Stomach (tissue), 4 donors: Measurements from ENCODE around the gene RUNDC1.

Source experiments
- CTCF ChIP-seq, 7 experiments: fragments of 450-650 bp in 4 of 7; fragments of 200-600 bp in 3 of 7; sonication (generic) in 3 of 7; IDR thresholded peaks; one replicate each; pipeline ENCODE4 v1.5.1; 2016 to 2019; ENCODE audit warnings: antibody characterized with exemption in 7 of 7, control low read depth in 2 of 7, mild to moderate bottlenecking in 1 of 7
- EP300 ChIP-seq: sonication (generic); formaldehyde crosslinking; IDR thresholded peaks from one replicate; pipeline ENCODE4 v1.6.1; 2017; ENCODE audit warnings: antibody characterized with exemption
- POLR2A ChIP-seq, 4 donors: fragments of 450-650 bp; IDR thresholded peaks; one replicate each; pipeline ENCODE4 v1.6.1; 2016; ENCODE audit warnings: antibody characterized with exemption in 4 of 4, control low read depth in 2 of 4, mild to moderate bottlenecking in 1 of 4, moderate library complexity in 1 of 4
- POLR2AphosphoS5 ChIP-seq, 3 donors: sonication (generic); formaldehyde crosslinking; IDR thresholded peaks; one replicate each; pipeline ENCODE4 v1.6.1; 2016; ENCODE audit warnings: antibody characterized with exemption in 3 of 3

- TF ChIP-seq CTCF (IDR thresholded peaks at IDR 0.05) = no peak
- no peak for TF ChIP-seq POLR2AphosphoS5 (IDR thresholded peaks at IDR 0.05)
- TF ChIP-seq EP300 = no peak
- no peak for TF ChIP-seq POLR2A (IDR thresholded peaks at IDR 0.05)
Measured at GRCh38 chr17:42946812-42947211, 33.6 kb upstream of the RUNDC1 start.
